CD4-positive, alpha-beta T cell (primary cell): ENCODE measurements around the gene FKBP9. TPM values are rescaled to one million over a fixed set of nuclear protein-coding genes. Genes with fewer than 3 reads are reported as not detected.
"Not testable (repeated sequence)": the region's sequence is repeated elsewhere in the genome, so short reads cannot be mapped to it uniquely, and the experiment has no call there.

Experiments
- ATAC-seq: fragments of 200-7000 bp; cut with Tn5 transposase; one replicate; pipeline ENCODE4 v1.10.0; 2022; ENCODE audit warnings: mild to moderate bottlenecking; ENCODE audit not compliant: poor library complexity
- CTCF ChIA-PET: fragments of 350-600 bp; sonication (Branson Sonifier 250); formaldehyde crosslinking; loops from one replicate; lab custom pipeline; 2021; ENCODE audit warnings: antibody characterized with exemption, inconsistent platforms; lab: Charles Lee
- POLR2A ChIA-PET: fragments of 350-600 bp; sonication (Branson Sonifier 250); formaldehyde crosslinking; loops from one replicate; lab custom pipeline; 2021; ENCODE audit warnings: antibody characterized with exemption, inconsistent platforms; lab: Charles Lee
- DNase-seq, 14 experiments: peaks; one replicate each; pipeline ENCODE4 v3.0.0-alpha.2; 2013 to 2020; ENCODE audit warnings: mixed read lengths in 2 of 14
- H3K27ac ChIP-seq, 2 donors: one replicate each; pipeline versions ENCODE4 v1.5.1 to v1.7.0; 2013; ENCODE audit warnings: low read length in 2 of 2, low read depth in 1 of 2, mild to moderate bottlenecking in 1 of 2
- H3K27me3 ChIP-seq, 2 experiments: 1 replicate in 1 of 2; 2 replicates in 1 of 2; pipeline versions ENCODE4 v1.6.1 to v1.7.0; 2013; ENCODE audit warnings: low read length in 2 of 2, control low read depth in 1 of 2, mild to moderate bottlenecking in 1 of 2, moderate library complexity in 1 of 2; ENCODE audit not compliant: insufficient read depth in 2 of 2, control insufficient read depth in 1 of 2
- H3K36me3 ChIP-seq: one replicate; pipeline ENCODE4 v1.6.1; 2013; ENCODE audit warnings: low read length, control low read depth; ENCODE audit not compliant: insufficient read depth
- H3K4me1 ChIP-seq: one replicate; pipeline ENCODE4 v1.6.1; 2013; ENCODE audit warnings: low read length, control low read depth; ENCODE audit not compliant: insufficient read depth
- H3K4me3 ChIP-seq: one replicate; pipeline ENCODE4 v1.5.1; 2013; ENCODE audit warnings: mild to moderate bottlenecking, low read length, moderate library complexity
- H3K9me3 ChIP-seq, 2 experiments: 1 replicate in 1 of 2; 2 replicates in 1 of 2; pipeline versions ENCODE4 v1.6.1 to v1.7.0; 2013; ENCODE audit warnings: low read length in 2 of 2, mild to moderate bottlenecking in 2 of 2, control low read depth in 1 of 2, moderate library complexity in 1 of 2; ENCODE audit not compliant: control insufficient read depth in 1 of 2, insufficient read depth in 1 of 2
- H3K27ac Mint-ChIP-seq: one replicate; pipeline ENCODE4 v1.8.0; 2020; ENCODE audit warnings: mixed read lengths
- H3K27me3 Mint-ChIP-seq: one replicate; pipeline ENCODE4 v1.8.0; 2021; ENCODE audit warnings: mixed read lengths
- H3K36me3 Mint-ChIP-seq: one replicate; pipeline ENCODE4 v1.8.0; 2021; ENCODE audit warnings: low read depth, mixed read lengths
- H3K4me1 Mint-ChIP-seq: one replicate; pipeline ENCODE4 v1.8.0; 2021; ENCODE audit warnings: low read depth, mixed read lengths
- H3K4me3 Mint-ChIP-seq: one replicate; pipeline ENCODE4 v1.8.0; 2020; ENCODE audit warnings: mild to moderate bottlenecking, mixed read lengths
- H3K9me3 Mint-ChIP-seq: one replicate; pipeline ENCODE4 v1.8.0; 2020; ENCODE audit warnings: mixed read lengths
- intact Hi-C, 2 experiments: fragments of 100-400 bp; cut with DNase I in 1 of 2; cut with micrococcal nuclease in 1 of 2; formaldehyde crosslinking; loops; one replicate each; pipeline versions ENCODE4 v1.15.1 to v1.9.0; 2023 to 2025; cut with DNase I, micrococcal nuclease
- total RNA-seq, 174 experiments: library from RNA in 2 of 174; stranded (reverse) in 2 of 174; gene quantifications; one replicate each; pipeline ENCODE4 v1.2.3 and lab custom pipeline; 2021 to 2026

The FKBP9 gene
- total RNA-seq, 2 experiments from 2014 or later, result not detected

DNA sequence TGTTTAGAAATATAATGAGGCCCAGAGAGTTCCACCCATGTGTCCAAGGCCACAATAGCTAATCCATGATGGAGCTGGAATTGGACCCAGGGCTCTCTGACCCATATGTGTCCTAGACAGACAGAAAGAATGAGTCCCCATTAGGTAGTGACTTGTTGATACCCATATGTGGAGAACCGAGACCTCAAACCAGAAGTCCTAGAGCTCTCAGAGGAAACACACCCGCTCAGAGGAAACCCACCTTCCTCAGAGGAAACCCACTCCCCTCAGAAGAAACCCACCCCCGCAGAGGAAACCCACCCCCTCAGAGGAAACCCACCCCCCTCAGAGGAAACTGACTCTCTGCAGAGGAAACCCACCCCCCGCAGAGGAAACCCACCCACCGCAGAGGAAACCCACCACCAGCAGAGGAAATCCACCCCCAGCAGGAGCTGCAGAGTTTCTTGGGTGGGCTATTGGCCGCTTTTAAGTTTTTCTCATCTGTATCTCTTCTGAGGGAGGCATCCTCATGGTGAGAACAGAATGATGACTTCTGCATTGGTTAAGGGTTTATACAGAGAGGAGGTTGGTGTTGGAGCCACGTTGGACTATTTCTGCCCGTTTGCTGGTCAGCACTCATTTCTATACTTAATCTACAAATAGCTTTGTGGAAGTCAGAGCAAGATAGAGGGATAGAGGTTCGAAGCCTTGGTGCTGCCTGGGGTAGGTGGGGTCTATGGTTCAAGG is 34.9 kb downstream of the FKBP9 start:
- CTCF ChIA-PET, H3K4me3 Mint-ChIP-seq, intact Hi-C loops: not testable (repeated sequence)

DNA sequence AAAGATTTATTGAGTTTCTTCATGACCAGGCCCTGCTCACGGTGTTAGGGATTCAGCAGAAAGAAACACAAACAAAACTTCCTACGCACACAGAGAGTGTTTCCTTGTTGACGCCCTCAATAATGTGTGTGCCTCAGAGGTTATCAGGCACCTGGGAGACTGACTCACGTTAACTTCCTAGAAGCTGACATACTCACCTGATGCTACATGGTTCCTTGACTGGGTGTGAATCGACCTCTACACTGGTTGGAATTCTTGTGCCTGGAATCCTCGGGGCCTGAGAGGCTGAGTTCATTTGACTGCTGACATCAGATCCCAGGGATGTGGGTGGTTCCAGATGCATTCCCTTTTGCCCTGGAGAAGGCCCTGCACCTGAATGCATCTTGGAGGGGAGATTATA is 35.5 kb downstream of the FKBP9 start:
- H3K27me3 ChIP-seq, H3K36me3 ChIP-seq, H3K27ac ChIP-seq, H3K27ac Mint-ChIP-seq, H3K4me3 Mint-ChIP-seq, DNase-seq, ATAC-seq, intact Hi-C loops, H3K4me3 ChIP-seq, H3K36me3 Mint-ChIP-seq, H3K9me3 Mint-ChIP-seq, POLR2A ChIA-PET, CTCF ChIA-PET, H3K9me3 ChIP-seq, H3K4me1 ChIP-seq: not testable (repeated sequence)
- Mint-ChIP-seq H3K27me3 (peaks cover 22% of the 10 kb centered on the region), H3K4me1 (peaks cover 25% of the 10 kb centered on the region)

More for the DNA sequence above, 34.9 kb downstream of the FKBP9 start:
- H3K27me3 Mint-ChIP-seq, result peaks cover 22% of the 10 kb centered on the region
- H3K27ac Mint-ChIP-seq, H3K4me3 ChIP-seq, ATAC-seq, H3K9me3 ChIP-seq, H3K36me3 ChIP-seq, H3K9me3 Mint-ChIP-seq, H3K27ac ChIP-seq, H3K36me3 Mint-ChIP-seq, POLR2A ChIA-PET, DNase-seq, H3K27me3 ChIP-seq, H3K4me1 ChIP-seq: not testable (repeated sequence)
- H3K4me1 Mint-ChIP-seq, result peaks cover 25% of the 10 kb centered on the region

DNA sequence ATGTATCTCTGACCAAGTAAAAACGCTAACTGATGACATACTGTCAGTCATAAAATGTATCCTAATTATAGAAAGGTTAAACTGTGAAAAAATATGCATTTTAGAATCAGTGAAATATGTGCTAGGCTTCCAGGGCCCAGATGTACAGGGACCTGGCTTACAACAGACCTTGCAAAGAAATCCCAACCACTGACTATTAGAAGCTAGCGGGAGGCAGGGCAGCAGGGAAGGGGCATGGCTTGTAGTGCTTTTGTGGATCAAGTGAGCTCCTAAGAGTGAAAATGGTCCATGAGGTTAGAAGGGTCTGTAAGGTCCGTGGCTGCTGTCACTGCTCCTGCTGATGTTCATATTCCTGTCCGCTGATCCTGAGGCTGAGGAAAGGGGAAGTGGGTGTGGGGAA is 40.7 kb downstream of the FKBP9 start:
- ATAC-seq, H3K4me1 ChIP-seq, H3K9me3 ChIP-seq, DNase-seq, H3K27me3 Mint-ChIP-seq, intact Hi-C loops, H3K4me3 ChIP-seq, H3K27ac Mint-ChIP-seq, H3K9me3 Mint-ChIP-seq, POLR2A ChIA-PET, H3K27me3 ChIP-seq, H3K27ac ChIP-seq, H3K4me3 Mint-ChIP-seq, H3K36me3 ChIP-seq, H3K36me3 Mint-ChIP-seq, CTCF ChIA-PET: not testable (repeated sequence)
- peaks cover 14% of the 10 kb centered on the region for H3K4me1 Mint-ChIP-seq

DNA sequence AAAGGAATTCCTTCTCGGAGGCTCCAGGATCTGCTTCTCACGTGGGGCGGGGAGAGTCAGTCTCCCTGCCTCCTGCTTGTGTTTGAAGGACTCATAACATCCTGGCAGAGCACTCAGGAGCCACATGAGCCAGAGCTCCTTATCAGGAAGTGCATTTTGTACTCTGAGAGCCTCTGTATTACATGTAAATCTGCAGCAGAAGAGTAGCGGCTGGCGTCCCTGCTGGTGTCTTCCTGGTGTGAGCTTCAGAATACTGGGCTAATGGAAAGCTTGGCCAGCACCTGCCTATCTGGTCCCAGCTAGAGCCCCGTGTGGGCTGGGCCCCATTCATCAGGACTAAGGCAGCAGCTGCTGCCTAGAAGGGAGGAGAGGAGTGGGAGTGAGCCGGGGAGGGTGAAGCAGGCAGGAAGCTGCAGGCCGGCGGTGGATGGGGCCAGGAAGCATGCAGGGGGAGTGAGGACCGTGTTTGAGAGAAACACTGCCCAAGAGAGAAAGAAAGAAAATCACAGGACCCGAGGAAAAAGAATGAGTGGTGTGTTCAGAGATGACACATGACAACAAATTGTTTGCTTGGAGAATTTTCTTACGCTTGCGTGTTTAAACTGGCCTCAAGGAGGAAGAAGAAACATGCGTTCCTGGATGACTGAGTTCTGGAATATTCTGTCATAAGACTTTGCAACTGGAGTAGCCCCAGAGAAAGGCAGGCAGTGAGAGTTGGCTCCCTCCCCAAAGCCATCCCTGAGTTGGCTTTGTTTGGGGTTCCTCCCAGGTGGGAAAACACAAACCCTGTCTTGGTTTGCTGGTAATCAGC is 41.3 kb downstream of the FKBP9 start:
- H3K4me3 Mint-ChIP-seq, ATAC-seq, H3K27ac ChIP-seq, H3K9me3 ChIP-seq, DNase-seq, H3K27me3 ChIP-seq, H3K36me3 Mint-ChIP-seq, H3K4me1 ChIP-seq, H3K9me3 Mint-ChIP-seq, H3K27ac Mint-ChIP-seq, CTCF ChIA-PET, H3K27me3 Mint-ChIP-seq, H3K36me3 ChIP-seq, POLR2A ChIA-PET, H3K4me3 ChIP-seq, H3K4me1 Mint-ChIP-seq, intact Hi-C loops: not testable (repeated sequence)

DNA sequence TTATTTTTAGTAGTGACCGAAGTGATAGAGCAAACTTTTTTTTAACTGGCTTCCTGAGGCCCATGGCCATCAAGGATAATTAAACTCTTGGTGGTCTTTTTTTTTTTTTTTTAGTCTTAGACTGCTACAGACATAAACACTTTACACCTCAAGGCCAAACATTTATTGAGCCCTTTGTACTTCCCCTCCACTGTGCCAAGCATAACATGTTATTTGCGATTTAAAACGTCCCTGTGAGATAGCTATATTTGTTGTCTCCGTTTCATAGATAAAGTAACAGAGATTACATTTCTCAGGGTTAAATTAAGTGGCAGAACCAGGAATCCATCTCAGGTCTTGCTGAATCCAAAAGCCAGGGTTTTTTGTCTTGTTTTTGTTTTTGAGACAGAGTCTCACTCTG is 42.1 kb downstream of the FKBP9 start:
- H3K27me3 ChIP-seq, H3K4me1 ChIP-seq, H3K36me3 ChIP-seq, H3K27ac Mint-ChIP-seq, CTCF ChIA-PET, H3K9me3 ChIP-seq, H3K4me3 Mint-ChIP-seq, ATAC-seq, H3K4me1 Mint-ChIP-seq, H3K36me3 Mint-ChIP-seq, intact Hi-C loops, H3K27me3 Mint-ChIP-seq, H3K9me3 Mint-ChIP-seq, H3K4me3 ChIP-seq, H3K27ac ChIP-seq, POLR2A ChIA-PET, DNase-seq: not testable (repeated sequence)

DNA sequence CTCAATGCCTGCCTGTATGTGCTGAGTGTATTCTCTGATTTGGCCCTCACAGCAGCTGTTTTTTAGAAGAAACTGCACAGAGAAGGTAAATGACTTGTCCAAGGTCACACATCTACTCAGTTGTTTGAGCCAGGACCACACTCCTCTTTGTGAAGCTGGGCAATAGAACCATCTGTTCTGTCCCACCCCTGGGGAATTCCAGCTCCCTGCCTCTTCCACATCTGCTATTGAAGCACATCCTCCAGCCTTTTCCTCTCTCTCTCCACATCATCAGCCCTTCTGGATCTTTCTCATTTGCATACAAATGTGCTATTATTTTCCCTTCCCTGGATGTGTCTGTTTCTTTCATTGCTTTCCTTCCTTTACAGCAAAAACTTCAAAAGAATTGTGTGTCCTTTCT is 45.9 kb downstream of the FKBP9 start:
- ATAC-seq, H3K9me3 Mint-ChIP-seq, DNase-seq, CTCF ChIA-PET, H3K27me3 ChIP-seq, H3K4me3 Mint-ChIP-seq, H3K9me3 ChIP-seq, H3K4me1 Mint-ChIP-seq, intact Hi-C loops, H3K4me1 ChIP-seq, H3K27me3 Mint-ChIP-seq, H3K4me3 ChIP-seq, H3K27ac ChIP-seq, H3K36me3 Mint-ChIP-seq, H3K36me3 ChIP-seq, H3K27ac Mint-ChIP-seq, POLR2A ChIA-PET: not testable (repeated sequence)

DNA sequence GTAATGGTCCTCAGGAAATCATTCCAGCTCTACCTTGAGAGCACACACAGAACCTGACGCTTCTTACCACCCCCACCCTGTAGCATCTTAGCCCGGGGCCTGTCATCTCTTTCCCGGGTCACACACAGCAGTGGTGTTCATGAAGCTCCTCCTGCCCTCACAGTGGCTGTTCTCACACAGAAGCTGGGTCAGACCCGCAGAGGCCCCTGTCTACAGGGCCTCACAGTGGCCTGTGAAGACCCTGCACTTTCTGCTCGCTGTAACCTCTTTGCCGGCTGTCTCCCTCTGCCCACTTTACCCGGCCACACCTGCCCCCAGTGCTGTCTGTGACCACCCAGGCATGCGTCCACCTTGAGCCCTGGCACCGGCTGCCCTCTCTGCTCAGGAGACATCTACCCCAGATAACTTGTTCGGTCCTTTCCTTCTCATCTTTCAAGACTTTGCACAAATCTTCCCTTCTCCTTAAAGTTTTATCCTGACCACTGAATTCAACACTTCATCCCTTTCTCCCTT is 46.9 kb downstream of the FKBP9 start:
- intact Hi-C loops, H3K27ac ChIP-seq, H3K4me1 ChIP-seq, ATAC-seq, H3K9me3 Mint-ChIP-seq, H3K27me3 ChIP-seq, H3K36me3 Mint-ChIP-seq, H3K4me3 ChIP-seq, POLR2A ChIA-PET, H3K4me3 Mint-ChIP-seq, H3K36me3 ChIP-seq, DNase-seq, H3K27ac Mint-ChIP-seq, H3K4me1 Mint-ChIP-seq, CTCF ChIA-PET, H3K27me3 Mint-ChIP-seq, H3K9me3 ChIP-seq: not testable (repeated sequence)
